ENCODE measurements around the gene GOLGA1.

The GOLGA1 gene

DNA sequence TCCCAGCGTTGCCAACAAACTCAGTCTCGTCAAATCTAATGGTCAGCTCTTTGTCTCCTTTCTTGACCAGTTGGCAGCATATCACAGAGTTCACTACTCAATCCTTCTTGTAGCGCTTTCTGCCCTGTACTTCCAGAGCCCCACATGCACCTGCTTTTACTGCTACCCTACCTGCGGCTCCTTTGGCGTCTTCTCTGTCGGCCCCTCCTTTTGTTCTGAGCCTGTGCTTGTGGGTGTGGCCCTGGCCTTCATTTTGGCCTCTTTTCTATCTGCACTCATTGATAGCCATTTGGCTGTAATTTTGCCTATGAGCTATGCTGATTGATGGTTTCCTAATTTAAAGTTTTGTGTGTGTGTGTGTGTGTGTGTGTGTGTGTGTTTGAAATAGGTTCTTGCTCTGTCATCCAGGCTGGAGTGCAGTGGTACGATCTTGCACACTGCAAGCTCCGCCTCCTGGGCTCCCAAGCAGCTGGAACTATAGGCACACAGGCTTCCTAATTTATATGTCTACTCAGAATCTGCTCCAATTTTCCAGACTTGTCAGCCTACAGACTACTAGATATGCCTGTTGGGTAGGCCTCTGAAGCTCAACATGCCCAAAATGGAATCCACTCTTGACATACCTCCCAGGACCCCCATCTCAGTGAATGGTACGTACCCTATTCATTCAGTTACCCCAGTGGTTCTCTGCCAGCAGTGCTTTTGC is 46.7 kb downstream of the GOLGA1 start:
- no peak overlapping the region for H3K4me3 ChIP-seq (ENCODE audit: low read depth, low read length)
- DNase-seq (ENCODE audit: low read depth), result no peak
- TF ChIP-seq, protein P1, sequence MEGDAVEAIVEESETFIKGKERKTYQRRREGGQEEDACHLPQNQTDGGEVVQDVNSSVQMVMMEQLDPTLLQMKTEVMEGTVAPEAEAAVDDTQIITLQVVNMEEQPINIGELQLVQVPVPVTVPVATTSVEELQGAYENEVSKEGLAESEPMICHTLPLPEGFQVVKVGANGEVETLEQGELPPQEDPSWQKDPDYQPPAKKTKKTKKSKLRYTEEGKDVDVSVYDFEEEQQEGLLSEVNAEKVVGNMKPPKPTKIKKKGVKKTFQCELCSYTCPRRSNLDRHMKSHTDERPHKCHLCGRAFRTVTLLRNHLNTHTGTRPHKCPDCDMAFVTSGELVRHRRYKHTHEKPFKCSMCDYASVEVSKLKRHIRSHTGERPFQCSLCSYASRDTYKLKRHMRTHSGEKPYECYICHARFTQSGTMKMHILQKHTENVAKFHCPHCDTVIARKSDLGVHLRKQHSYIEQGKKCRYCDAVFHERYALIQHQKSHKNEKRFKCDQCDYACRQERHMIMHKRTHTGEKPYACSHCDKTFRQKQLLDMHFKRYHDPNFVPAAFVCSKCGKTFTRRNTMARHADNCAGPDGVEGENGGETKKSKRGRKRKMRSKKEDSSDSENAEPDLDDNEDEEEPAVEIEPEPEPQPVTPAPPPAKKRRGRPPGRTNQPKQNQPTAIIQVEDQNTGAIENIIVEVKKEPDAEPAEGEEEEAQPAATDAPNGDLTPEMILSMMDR (IDR thresholded peaks at IDR 0.05; ENCODE audit: low read depth, low read length, missing control alignments), result no peak

DNA sequence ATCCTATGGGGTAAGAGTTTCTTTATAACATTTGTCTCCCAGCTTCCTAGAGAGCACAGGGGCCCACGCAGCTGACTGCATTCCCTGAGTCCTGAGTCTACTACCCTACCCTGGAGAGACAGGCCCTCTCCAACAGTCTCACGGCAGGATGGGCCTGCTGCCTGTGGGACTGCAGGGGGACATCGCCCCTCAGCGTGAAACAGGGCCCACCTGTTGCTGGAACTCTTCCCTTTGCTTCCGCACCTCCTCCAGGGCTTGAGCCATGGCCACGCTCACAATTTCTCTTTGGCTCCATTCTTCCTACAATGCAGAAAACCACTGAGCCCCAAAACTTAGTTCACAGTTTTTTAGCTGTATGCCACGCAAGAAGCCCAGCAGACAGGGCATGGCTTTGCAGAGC is 50.7 kb downstream of the GOLGA1 start:
- DNase-seq (ENCODE audit: low read depth), result no peak
- TF ChIP-seq, protein P1 (IDR thresholded peaks at IDR 0.05; ENCODE audit: low read depth, low read length, missing control alignments), result no peak
- H3K4me3 ChIP-seq (ENCODE audit: low read depth, low read length), result no peak overlapping the region

GRCh38 chr9:124889006-124889405 is 51.9 kb downstream of the GOLGA1 start:
- DNase-seq (ENCODE audit: low read depth), result no peak
- H3K4me3 ChIP-seq (ENCODE audit: low read depth, low read length), result no peak overlapping the region
- TF ChIP-seq, protein P1 (IDR thresholded peaks at IDR 0.05; ENCODE audit: low read depth, low read length, missing control alignments), result no peak

- H3K4me3 ChIP-seq (ENCODE audit: low read depth, low read length), result no peak overlapping the region
- TF ChIP-seq, protein P1 (IDR thresholded peaks at IDR 0.05; ENCODE audit: low read depth, low read length, missing control alignments), result no peak
- no peak for DNase-seq (ENCODE audit: low read depth)
These were observed 53.1 kb downstream of the GOLGA1 start for GRCh38 chr9:124887832-124888231.

DNA sequence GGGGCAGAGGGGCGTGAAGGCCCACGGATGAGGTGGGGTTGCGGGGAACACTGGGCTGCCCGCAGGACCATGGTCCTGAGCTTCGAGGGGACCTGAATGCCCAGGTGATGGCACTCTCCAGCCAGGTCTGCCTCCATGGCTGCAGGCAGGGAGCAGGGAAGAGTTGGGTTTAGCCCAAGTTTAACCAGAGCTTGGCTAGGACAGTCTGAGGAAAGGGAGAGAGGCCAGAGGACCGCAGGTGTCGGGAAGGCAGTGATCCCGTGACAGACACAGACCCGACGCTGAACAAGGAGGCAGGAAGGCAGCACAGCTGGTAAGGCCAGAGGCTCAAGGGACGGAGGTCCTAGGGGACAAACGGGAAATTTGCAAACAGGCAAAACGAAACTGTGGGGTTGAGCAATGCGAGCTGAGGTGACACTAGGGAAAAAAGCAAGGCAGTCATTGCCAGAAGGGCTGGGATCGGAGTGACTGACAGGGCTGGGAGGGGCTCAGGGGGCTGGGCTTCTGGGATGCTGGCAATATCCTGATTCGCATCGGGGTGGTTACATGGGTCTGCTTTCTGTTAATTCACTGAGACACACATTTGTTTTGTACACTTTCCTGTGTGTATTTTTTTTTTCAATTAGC is 53.9 kb downstream of the GOLGA1 start:
- H3K4me3 ChIP-seq (ENCODE audit: low read depth, low read length), result no peak overlapping the region

DNA sequence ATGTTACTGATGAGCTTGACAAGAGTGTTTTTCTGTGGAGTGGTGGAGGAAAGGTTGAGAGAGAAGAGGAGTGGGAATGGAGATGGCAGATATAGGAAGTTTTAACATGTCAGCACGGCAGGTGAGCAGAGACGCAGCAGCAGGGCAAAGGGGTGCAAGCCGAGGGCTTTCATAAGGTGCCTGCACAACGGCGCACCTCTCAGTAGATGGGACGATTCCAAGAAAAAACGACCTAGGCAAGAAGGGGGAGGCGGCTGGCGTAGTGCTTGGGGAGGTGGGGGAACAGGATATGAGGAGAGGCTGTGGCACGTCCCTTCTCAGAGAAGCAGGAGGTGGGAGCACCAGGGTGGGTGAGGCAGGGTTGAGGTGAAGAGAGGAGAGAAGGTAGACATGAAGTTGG is 54.4 kb downstream of the GOLGA1 start:
- no peak overlapping the region for H3K4me3 ChIP-seq (ENCODE audit: low read depth, low read length)
- TF ChIP-seq, protein P1 (IDR thresholded peaks at IDR 0.05; ENCODE audit: low read depth, low read length, missing control alignments), result no peak
- no peak for DNase-seq (ENCODE audit: low read depth)

More for the DNA sequence above, 53.9 kb downstream of the GOLGA1 start:
- no peak for DNase-seq (ENCODE audit: low read depth)
- TF ChIP-seq, protein P1 (IDR thresholded peaks at IDR 0.05; ENCODE audit: low read depth, low read length, missing control alignments), result no peak

DNA sequence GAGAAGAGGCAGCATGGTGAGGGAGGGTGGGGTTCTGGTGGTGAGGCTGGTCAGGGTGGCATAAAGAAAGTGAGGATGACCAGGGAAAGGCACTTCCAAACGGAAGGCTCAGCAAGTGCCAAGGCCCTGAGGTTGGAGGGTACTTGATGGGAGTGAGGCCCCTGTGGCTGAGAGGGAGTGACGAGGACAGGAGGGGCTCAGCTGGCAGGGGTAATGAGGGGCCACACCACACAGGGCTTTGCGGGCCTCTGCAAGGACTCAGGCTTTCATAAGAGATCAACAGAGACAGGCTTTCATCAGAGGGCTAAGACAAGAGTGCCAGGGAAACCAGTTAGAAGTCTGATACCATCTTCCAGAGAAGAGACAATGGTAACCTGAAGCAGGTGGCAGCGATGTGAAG is 55.3 kb downstream of the GOLGA1 start:
- no peak for DNase-seq (ENCODE audit: low read depth)
- no peak overlapping the region for H3K4me3 ChIP-seq (ENCODE audit: low read depth, low read length)
- TF ChIP-seq, protein P1 (IDR thresholded peaks at IDR 0.05; ENCODE audit: low read depth, low read length, missing control alignments), result no peak

All from GM12864 (cell line).